ENCODE data around the gene BLMH.
A peak's percentile ranks its signal among the peaks of the same experiment; 100 is the strongest.
"Not testable (repeated sequence)": the region's sequence is repeated elsewhere in the genome, so short reads cannot be mapped to it uniquely, and the experiment has no call there.

The BLMH gene

DNA sequence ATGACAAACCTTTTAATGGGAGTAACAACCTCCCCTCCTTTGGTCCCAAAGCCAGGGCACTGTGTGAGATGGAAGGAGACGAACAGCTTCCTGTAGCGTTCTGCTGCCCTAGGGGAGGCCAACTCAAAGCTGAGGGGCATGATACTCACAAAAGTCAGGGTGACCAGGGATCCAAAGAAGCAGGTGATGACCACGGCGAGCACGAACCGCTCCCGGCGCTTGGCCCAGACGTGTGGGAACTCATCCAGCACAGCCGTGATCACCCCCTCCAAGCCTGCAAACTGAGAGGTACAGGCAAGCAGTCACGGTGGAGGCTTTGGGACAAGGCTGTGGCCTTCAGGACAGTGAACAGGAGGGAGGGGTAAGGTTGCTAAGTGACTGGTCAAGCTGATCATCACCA, 81.4 kb downstream of the BLMH start:
- ChIA-PET POLR2A (no interaction called here), CTCF (no interaction called here)
- no peak for DNase-seq (ENCODE audit: extremely low spot score)
- TF ChIP-seq ZNF384 (IDR thresholded peaks at IDR 0.05), result no peak
- TF ChIP-seq FOXK2 (IDR thresholded peaks at IDR 0.05), result no peak
- TF ChIP-seq ELF4 (IDR thresholded peaks at IDR 0.05), result no peak
- TF ChIP-seq BHLHE40 (IDR thresholded peaks at IDR 0.05; ENCODE audit: borderline replicate concordance), result no peak
- no peak for TF ChIP-seq LEF1 (IDR thresholded peaks at IDR 0.05; ENCODE audit: borderline replicate concordance)
- TF ChIP-seq SP1 (IDR thresholded peaks at IDR 0.05), result no peak
- TF ChIP-seq HDGF (IDR thresholded peaks at IDR 0.05; ENCODE audit: borderline replicate concordance), result no peak
- TF ChIP-seq NFRKB (IDR thresholded peaks at IDR 0.05), result no peak
- TF ChIP-seq SUZ12 (IDR thresholded peaks at IDR 0.05), result no peak
- TF ChIP-seq, protein P1, sequence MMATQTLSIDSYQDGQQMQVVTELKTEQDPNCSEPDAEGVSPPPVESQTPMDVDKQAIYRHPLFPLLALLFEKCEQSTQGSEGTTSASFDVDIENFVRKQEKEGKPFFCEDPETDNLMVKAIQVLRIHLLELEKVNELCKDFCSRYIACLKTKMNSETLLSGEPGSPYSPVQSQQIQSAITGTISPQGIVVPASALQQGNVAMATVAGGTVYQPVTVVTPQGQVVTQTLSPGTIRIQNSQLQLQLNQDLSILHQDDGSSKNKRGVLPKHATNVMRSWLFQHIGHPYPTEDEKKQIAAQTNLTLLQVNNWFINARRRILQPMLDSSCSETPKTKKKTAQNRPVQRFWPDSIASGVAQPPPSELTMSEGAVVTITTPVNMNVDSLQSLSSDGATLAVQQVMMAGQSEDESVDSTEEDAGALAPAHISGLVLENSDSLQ (IDR thresholded peaks at IDR 0.05), result no peak
- no peak for TF ChIP-seq ARNT (IDR thresholded peaks at IDR 0.05)
- no peak for TF ChIP-seq CTBP1 (IDR thresholded peaks at IDR 0.05; ENCODE audit: borderline replicate concordance)
- TF ChIP-seq FOXA1 (IDR thresholded peaks at IDR 0.05), result no peak
- TF ChIP-seq FOXM1 (IDR thresholded peaks at IDR 0.05; ENCODE audit: borderline replicate concordance), result no peak
- no peak for TF ChIP-seq L3MBTL2 (conservative IDR thresholded peaks at IDR 0.05)
- no peak for TF ChIP-seq TARDBP (IDR thresholded peaks at IDR 0.05)

DNA sequence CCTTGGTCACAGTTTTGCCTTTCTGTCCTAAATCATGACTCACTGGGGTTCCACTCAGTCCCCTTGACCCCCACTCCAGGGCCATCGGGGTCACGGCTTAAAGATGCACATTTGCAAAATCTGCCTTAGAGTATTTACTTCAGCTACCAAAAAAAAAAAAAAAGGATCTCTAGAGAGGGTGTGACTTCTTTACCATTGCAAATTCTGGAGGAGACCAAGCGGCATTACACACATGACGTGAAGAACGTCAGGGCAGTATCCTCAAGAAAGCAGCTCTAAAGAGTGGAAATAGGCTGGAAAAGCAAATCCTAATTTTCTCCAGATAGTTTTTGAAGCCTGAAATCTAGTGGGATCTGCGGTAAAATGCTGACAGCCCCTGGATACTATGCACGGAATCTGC, 81.8 kb downstream of the BLMH start:
- no peak for DNase-seq (ENCODE audit: extremely low spot score)
- POLR2A ChIA-PET, result no interaction called here
- no peak for TF ChIP-seq L3MBTL2 (conservative IDR thresholded peaks at IDR 0.05)
- no peak for TF ChIP-seq SUZ12 (IDR thresholded peaks at IDR 0.05)
- no peak for TF ChIP-seq NFRKB (IDR thresholded peaks at IDR 0.05)
- CTCF ChIA-PET, result no interaction called here

DNA sequence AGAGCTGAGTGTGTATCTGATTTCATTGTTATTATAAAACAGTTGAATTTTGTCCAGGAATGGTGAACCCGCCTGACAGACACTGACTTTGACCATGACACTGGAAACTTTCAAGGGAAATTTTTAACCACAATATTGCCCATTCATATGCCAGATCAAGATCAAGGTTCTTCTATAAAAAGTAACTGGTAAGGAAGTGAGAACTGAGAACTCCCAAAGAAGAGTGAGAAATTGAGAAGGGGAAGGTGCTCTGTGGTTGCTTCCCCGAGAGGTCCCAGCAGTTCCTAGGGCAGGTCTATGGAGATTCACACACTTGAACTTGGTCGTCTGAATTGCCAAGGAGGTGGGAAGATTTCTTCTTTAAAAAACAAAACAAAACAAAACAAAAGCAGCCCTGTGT, 83.5 kb downstream of the BLMH start:
- POLR2A ChIA-PET, result no interaction called here

DNA sequence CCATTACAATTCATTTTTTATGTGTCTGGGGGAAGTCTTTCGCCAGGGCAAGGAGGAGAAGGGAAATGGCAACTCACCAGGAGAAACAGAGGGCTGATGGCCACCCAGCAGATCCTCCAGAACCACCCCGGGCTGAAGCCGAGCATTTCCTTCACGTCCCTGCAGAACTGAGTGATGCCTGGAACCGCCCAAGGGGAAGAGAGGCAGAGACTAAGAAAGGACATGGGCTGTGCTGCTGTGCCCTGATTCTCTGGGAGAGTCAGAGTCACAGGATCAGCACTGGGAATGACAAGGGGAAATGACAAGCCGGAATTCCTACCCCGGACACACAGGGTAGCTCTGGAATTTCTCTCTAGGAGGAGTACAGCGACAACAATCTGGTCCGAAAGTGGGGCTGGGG, 84.1 kb downstream of the BLMH start:
- DNase-seq (ENCODE audit: extremely low spot score), result no peak
- TF ChIP-seq SP1 (IDR thresholded peaks at IDR 0.05), result no peak
- TF ChIP-seq, protein P1 (IDR thresholded peaks at IDR 0.05), result no peak
- TF ChIP-seq TARDBP (IDR thresholded peaks at IDR 0.05), result no peak
- TF ChIP-seq BHLHE40 (IDR thresholded peaks at IDR 0.05; ENCODE audit: borderline replicate concordance), result no peak
- no peak for TF ChIP-seq FOXM1 (IDR thresholded peaks at IDR 0.05; ENCODE audit: borderline replicate concordance)
- no peak for TF ChIP-seq FOXK2 (IDR thresholded peaks at IDR 0.05)
- TF ChIP-seq SUZ12 (IDR thresholded peaks at IDR 0.05), result no peak
- TF ChIP-seq L3MBTL2 (conservative IDR thresholded peaks at IDR 0.05), result no peak
- no peak for TF ChIP-seq ARNT (IDR thresholded peaks at IDR 0.05)
- TF ChIP-seq HDGF (IDR thresholded peaks at IDR 0.05; ENCODE audit: borderline replicate concordance), result no peak
- TF ChIP-seq FOXA1 (IDR thresholded peaks at IDR 0.05), result no peak
- no peak for TF ChIP-seq CTBP1 (IDR thresholded peaks at IDR 0.05; ENCODE audit: borderline replicate concordance)
- no peak for TF ChIP-seq LEF1 (IDR thresholded peaks at IDR 0.05; ENCODE audit: borderline replicate concordance)
- TF ChIP-seq ELF4 (IDR thresholded peaks at IDR 0.05), result no peak
- TF ChIP-seq NFRKB (IDR thresholded peaks at IDR 0.05), result no peak
- TF ChIP-seq ZNF384 (IDR thresholded peaks at IDR 0.05), result no peak
- CTCF ChIA-PET, result no interaction called here
- POLR2A ChIA-PET, result no interaction called here

More for the DNA sequence above, 83.5 kb downstream of the BLMH start:
- no peak for TF ChIP-seq ARNT (IDR thresholded peaks at IDR 0.05)
- no peak for TF ChIP-seq ELF4 (IDR thresholded peaks at IDR 0.05)
- TF ChIP-seq HDGF (IDR thresholded peaks at IDR 0.05; ENCODE audit: borderline replicate concordance), result no peak
- TF ChIP-seq TARDBP (IDR thresholded peaks at IDR 0.05), result no peak
- no peak for TF ChIP-seq L3MBTL2 (conservative IDR thresholded peaks at IDR 0.05)
- no peak for TF ChIP-seq SUZ12 (IDR thresholded peaks at IDR 0.05)
- TF ChIP-seq FOXA1 (IDR thresholded peaks at IDR 0.05), result no peak
- no peak for TF ChIP-seq NFRKB (IDR thresholded peaks at IDR 0.05)
- no peak for TF ChIP-seq SP1 (IDR thresholded peaks at IDR 0.05)
- no peak for TF ChIP-seq ZNF384 (IDR thresholded peaks at IDR 0.05)
- TF ChIP-seq FOXK2 (IDR thresholded peaks at IDR 0.05), result no peak
- TF ChIP-seq, protein P1 (IDR thresholded peaks at IDR 0.05), result no peak
- TF ChIP-seq CTBP1 (IDR thresholded peaks at IDR 0.05; ENCODE audit: borderline replicate concordance), result no peak
- no peak for DNase-seq (ENCODE audit: extremely low spot score)
- CTCF ChIA-PET, result no interaction called here

DNA sequence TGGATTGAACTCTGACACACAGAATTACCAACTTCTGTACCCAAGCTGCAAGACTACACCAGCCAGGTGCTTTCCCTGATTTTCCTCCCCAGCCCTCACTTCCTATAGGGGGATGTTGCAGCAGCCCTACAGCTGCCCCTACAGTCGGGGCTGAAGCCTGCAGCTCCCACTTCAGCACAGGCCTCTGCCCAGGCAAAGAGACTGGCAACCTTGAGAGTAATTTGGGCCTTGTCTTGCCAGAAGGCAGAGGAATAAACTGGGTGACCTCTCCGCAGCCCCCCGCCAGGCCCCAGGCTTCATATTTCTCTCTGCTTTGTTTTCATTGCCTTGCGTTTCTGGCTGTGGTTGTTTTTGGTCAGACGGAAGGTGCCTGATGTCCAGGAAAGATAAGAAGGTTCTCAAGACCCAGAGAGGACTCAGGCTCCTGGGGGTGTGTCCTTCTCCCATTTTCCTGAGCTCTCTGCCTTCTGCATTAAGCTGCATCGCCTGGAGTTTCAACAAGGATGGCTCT, 88.2 kb downstream of the BLMH start:
- peak; percentile 17 for DNase-seq (ENCODE audit: extremely low spot score)
- POLR2A ChIA-PET, result interaction anchor here (1.2 kb wide), 1 partner anchor 12 kb away, joined by 3 read pairs; no protein-coding TSS in a partner anchor
- TF ChIP-seq ARNT (IDR thresholded peaks at IDR 0.05), result no peak
- TF ChIP-seq CTBP1 (IDR thresholded peaks at IDR 0.05; ENCODE audit: borderline replicate concordance), result no peak
- TF ChIP-seq FOXM1 (IDR thresholded peaks at IDR 0.05; ENCODE audit: borderline replicate concordance), result no peak
- TF ChIP-seq ELF4 (IDR thresholded peaks at IDR 0.05), result no peak
- TF ChIP-seq ZNF384 (IDR thresholded peaks at IDR 0.05), result no peak
- TF ChIP-seq TARDBP (IDR thresholded peaks at IDR 0.05), result no peak
- TF ChIP-seq, protein P1 (IDR thresholded peaks at IDR 0.05), result no peak
- no peak for TF ChIP-seq HDGF (IDR thresholded peaks at IDR 0.05; ENCODE audit: borderline replicate concordance)
- no peak for TF ChIP-seq SUZ12 (IDR thresholded peaks at IDR 0.05)
- CTCF ChIA-PET, result interaction anchor here (1.0 kb wide), 1 partner anchor 106 kb away, joined by 4 read pairs; no protein-coding TSS in a partner anchor

DNA sequence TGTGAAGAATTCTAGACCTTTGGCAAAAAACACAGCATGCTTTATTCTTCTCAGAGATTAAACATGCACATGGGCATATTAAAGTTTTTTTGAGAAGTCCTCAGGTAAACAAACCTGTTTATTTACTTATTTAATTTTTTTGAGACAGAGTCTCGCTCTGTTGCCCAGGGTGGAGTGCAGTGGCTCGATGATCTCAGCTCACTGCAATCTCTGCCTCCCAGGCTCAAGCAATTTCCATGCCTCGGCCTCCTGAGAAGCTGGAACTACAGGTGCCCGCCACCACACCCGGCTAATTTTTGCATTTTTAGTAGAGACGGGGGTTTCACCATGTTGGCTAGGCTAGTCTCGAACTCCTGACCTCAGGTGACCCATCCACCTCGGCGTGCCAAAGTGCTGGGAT, 91.1 kb downstream of the BLMH start:
- CTCF ChIA-PET, POLR2A ChIA-PET: not testable (repeated sequence)

More for the DNA sequence above, 91.1 kb downstream of the BLMH start:
- DNase-seq (ENCODE audit: extremely low spot score), result not testable (repeated sequence)
